HCT116 (cell line): ENCODE results near the gene KRI1. TPM values are rescaled to one million over a fixed set of nuclear protein-coding genes. Genes with fewer than 3 reads are reported as not detected.

ENCODE experiments used
- ATAC-seq: fragments of 200-7000 bp; cut with Tn5 transposase; 2 replicates; pipeline ENCODE4 v1.9.1; 2020; ENCODE audit warnings: mild to moderate bottlenecking, moderate library complexity
- BruUV-seq: library from RNA; stranded (reverse); fragments of 400-500 nt; replicated peaks from 2 replicates; lab custom pipeline; 2021; lab: Mats Ljungman, UMichigan
- CTCF ChIA-PET: fragments of 300-600 bp; sonication (Branson Sonifier 250); formaldehyde crosslinking; loops from one replicate; lab custom pipeline; 2021; ENCODE audit warnings: antibody characterized with exemption; lab: Charles Lee
- POLR2A ChIA-PET: fragments of 300-600, 350-600 bp; sonication (Branson Sonifier 250); formaldehyde crosslinking; loops from one replicate; lab custom pipeline; 2021; ENCODE audit warnings: antibody characterized with exemption; lab: Charles Lee
- RAD21 ChIA-PET, 2 experiments: fragments of 300-600 bp; sonication (Branson Sonifier 250); formaldehyde crosslinking; loops; one replicate each; lab custom pipeline; 2023; ENCODE audit warnings: low total read pairs in 2 of 2; ENCODE audit not compliant: uncharacterized antibody in 2 of 2, unreplicated experiment in 2 of 2, low non-redundant PET in 1 of 2; lab: Charles Lee
- DNase-seq: peaks from one replicate; pipeline ENCODE4 v3.0.0-alpha.2; 2010; ENCODE audit warnings: low read depth, low spot score
- H2AFZ ChIP-seq: fragments of 200-600 bp; shearing (Covaris generic), sonication (generic); 2 replicates; pipeline ENCODE4 v1.6.1; 2017; ENCODE audit warnings: low read depth, mixed run types, mixed read lengths, antibody characterized with exemption, low read length; ENCODE audit not compliant: poor library complexity, severe bottlenecking
- H3K27ac ChIP-seq: 2 replicates; pipeline ENCODE4 v1.5.1; 2012; ENCODE audit warnings: low read depth, low read length
- H3K27me3 ChIP-seq: fragments of 200-600 bp; sonication (generic); 2 replicates; pipeline ENCODE4 v1.6.1; 2016; ENCODE audit warnings: mixed run types, low read length, mixed read lengths; ENCODE audit not compliant: insufficient read depth
- H3K36me3 ChIP-seq, 2 experiments: fragments of 200-500 bp in 1 of 2; fragments of 200-600 bp in 1 of 2; sonication (Bioruptor generic) in 1 of 2; sonication (generic) in 1 of 2; 2 replicates each; pipeline versions ENCODE4 v1.5.1 to v1.6.1; 2014 to 2016; ENCODE audit warnings: low read length in 2 of 2, inconsistent platforms in 1 of 2, mixed read lengths in 1 of 2, mixed run types in 1 of 2; ENCODE audit not compliant: insufficient read depth in 2 of 2, control insufficient read depth in 1 of 2
- H3K4me1 ChIP-seq, 2 experiments: fragments of 200-600 bp in 1 of 2; sonication (generic) in 1 of 2; 2 replicates each; pipeline versions ENCODE4 v1.5.1 to v1.6.1; 2012 to 2017; ENCODE audit warnings: low read length in 2 of 2, inconsistent platforms in 1 of 2, mild to moderate bottlenecking in 1 of 2, mixed read lengths in 1 of 2, mixed run types in 1 of 2, moderate library complexity in 1 of 2; ENCODE audit not compliant: insufficient read depth in 2 of 2, control insufficient read depth in 1 of 2
- H3K4me2 ChIP-seq: fragments of 200-600 bp; sonication (generic); 2 replicates; pipeline ENCODE4 v1.6.1; 2017; ENCODE audit warnings: mixed run types, low read length, mixed read lengths
- H3K4me3 ChIP-seq, 2 experiments: fragments of 200-600 bp in 1 of 2; sonication (generic) in 1 of 2; replicated peaks in 1 of 2; 2 replicates each; pipeline ENCODE4 v1.5.1; 2011 to 2016; ENCODE audit warnings: low read length in 2 of 2, control low read depth in 1 of 2, low read depth in 1 of 2, mild to moderate bottlenecking in 1 of 2, mixed read lengths in 1 of 2, mixed run types in 1 of 2
- H3K79me2 ChIP-seq: fragments of 200-600 bp; sonication (generic); 2 replicates; pipeline ENCODE4 v1.6.1; 2017; ENCODE audit warnings: mild to moderate bottlenecking, mixed run types, low read length, moderate library complexity, mixed read lengths; ENCODE audit not compliant: insufficient read depth
- H3K9ac ChIP-seq: fragments of 200-600 bp; sonication (generic); 2 replicates; pipeline ENCODE4 v1.6.1; 2016; ENCODE audit warnings: low read length, mixed read lengths
- H3K9me2 ChIP-seq: fragments of 200-600 bp; sonication (generic), shearing (Covaris generic); 2 replicates; pipeline ENCODE4 v1.6.1; 2017; ENCODE audit warnings: mixed run types, mild to moderate bottlenecking, moderate library complexity; ENCODE audit not compliant: insufficient read depth
- H3K9me3 ChIP-seq, 2 experiments: fragments of 200-500 bp in 1 of 2; fragments of 200-600 bp in 1 of 2; sonication (Bioruptor generic) in 1 of 2; sonication (generic) in 1 of 2; 2 replicates each; pipeline ENCODE4 v1.6.1; 2014 to 2017; ENCODE audit warnings: low read length in 2 of 2, mixed read lengths in 2 of 2, inconsistent platforms in 1 of 2, low read depth in 1 of 2, mild to moderate bottlenecking in 1 of 2, mixed run types in 1 of 2, moderate library complexity in 1 of 2; ENCODE audit not compliant: control insufficient read depth in 1 of 2, insufficient read depth in 1 of 2
- H4K20me1 ChIP-seq: fragments of 200-600 bp; sonication (generic), shearing (Covaris generic); 2 replicates; pipeline ENCODE4 v1.6.1; 2017; ENCODE audit warnings: mixed run types, mild to moderate bottlenecking, moderate library complexity; ENCODE audit not compliant: insufficient read depth
- YY1 ChIP-seq: IDR thresholded peaks from 2 replicates; pipeline ENCODE4 v1.6.1; 2011; ENCODE audit warnings: low read length, low read depth, moderate library complexity, mild to moderate bottlenecking; ENCODE audit not compliant: insufficient replicate concordance; ENCODE audit errors: extremely low read depth
- intact Hi-C: fragments of 100-400 bp; cut with micrococcal nuclease; formaldehyde crosslinking; loops from 2 replicates; pipeline ENCODE4 v1.10.0; 2022
- total RNA-seq: library from RNA; stranded (reverse); gene quantifications from one replicate; pipeline ENCODE4 v1.2.1, GENCODE V29; 2021; ENCODE audit not compliant: unreplicated experiment
- TF ChIP-seq, protein P1 (sequence below): IDR thresholded peaks from 2 replicates; pipeline ENCODE4 v1.6.1; 2012

KRI1 gene
- total RNA-seq, 1 experiment from 2014 or later, result 44.0 TPM

DNA sequence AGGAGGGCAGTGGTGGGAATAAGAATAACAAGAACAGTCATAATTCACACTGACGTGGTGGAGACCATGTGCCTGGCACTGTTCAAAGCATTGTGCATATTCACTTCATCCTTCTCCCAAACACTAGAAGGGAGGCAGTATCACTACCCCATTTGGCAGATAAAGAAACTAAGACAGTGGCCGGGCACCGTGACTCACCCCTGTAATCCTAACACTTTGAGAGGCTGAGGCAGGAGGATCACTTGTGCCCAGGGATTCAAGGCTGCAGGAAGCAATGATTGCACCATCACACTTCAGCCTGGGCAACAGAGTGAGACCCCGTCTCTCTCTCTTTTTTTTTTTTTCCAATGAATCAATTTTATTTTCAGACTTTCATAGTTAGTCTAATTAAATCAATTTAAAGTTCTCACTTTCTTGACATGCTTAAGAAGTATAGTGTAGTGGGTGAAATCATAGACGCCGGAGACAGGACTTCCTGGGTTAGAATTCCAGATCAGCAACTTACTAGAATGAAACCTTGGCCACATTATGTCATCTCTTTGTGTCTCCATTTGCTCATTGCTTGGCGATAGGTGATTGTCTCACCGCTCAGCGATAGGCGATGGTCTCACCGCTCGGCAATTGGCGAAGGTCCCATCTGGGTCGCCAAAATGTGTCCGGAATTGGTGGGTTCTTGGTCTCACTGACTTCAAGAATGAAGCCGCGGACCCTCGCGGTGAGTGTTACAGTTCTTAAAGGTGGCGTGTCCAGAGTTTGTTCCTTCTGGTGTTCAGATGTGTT is 27.4 kb downstream of the KRI1 start:
- H3K9me3 ChIP-seq, result no peaks in the 10 kb centered on the region
- H3K4me2 ChIP-seq, result no peak overlapping the region
- intact Hi-C loops, result no loop called here
- no peaks in the 10 kb centered on the region for H3K36me3 ChIP-seq
- ATAC-seq (no peak), DNase-seq (no peak)
- CTCF ChIA-PET, result no interaction called here
- peaks cover 6 to 12% of the 10 kb centered on the region in 2 experiments; a peak in 3 of 4 replicates for H3K4me1 ChIP-seq
- POLR2A ChIA-PET, result no interaction called here
- no peak overlapping the region for H3K9ac ChIP-seq
- H3K4me3 ChIP-seq, result no peak overlapping the region
- H3K27me3 ChIP-seq, result no peaks in the 10 kb centered on the region
- no peaks in the 10 kb centered on the region for H3K9me2 ChIP-seq
- H3K79me2 ChIP-seq, result no peaks in the 10 kb centered on the region
- TF ChIP-seq, protein P1, sequence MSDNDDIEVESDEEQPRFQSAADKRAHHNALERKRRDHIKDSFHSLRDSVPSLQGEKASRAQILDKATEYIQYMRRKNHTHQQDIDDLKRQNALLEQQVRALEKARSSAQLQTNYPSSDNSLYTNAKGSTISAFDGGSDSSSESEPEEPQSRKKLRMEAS, result no peak
- no TSS peak for BruUV-seq
- RAD21 ChIA-PET, result no interaction called here
- H4K20me1 ChIP-seq, result no peaks in the 10 kb centered on the region
- H3K27ac ChIP-seq, result no peak overlapping the region
- no peak overlapping the region for H2AFZ ChIP-seq

DNA sequence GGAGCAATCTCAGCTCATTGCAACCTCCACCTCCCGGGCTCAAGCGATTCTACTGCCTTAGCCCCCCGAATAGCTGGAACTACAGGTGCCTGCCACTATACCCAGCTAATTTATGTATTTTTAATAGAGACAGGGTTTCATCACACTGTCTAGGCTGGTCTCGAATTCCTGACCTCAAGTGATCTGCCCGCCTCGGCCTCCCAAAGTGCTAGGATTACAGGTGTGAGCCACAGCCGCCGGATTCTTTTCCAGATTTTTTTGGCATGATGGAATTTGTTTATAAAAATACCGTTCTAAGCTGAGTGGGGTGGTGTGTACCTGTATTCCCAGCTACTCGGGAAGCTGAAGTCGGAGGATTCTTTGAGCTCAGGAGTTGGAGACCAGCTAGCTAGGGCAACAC is 28.1 kb downstream of the KRI1 start:
- RAD21 ChIA-PET, result no interaction called here
- Histone ChIP-seq H3K4me1 (peaks cover 0 to 6% of the 10 kb centered on the region in 2 experiments; a peak in 2 of 4 replicates), H3K4me3 (no peak overlapping the region), H3K9ac (no peak overlapping the region), H3K27me3 (no peaks in the 10 kb centered on the region), H2AFZ (no peak overlapping the region), H3K4me2 (no peak overlapping the region), H3K36me3 (no peaks in the 10 kb centered on the region), H3K9me3 (no peaks in the 10 kb centered on the region; a peak in 1 of 4 replicates), H4K20me1 (no peaks in the 10 kb centered on the region), H3K9me2 (no peaks in the 10 kb centered on the region), H3K79me2 (no peaks in the 10 kb centered on the region), H3K27ac (no peak overlapping the region)
- intact Hi-C loops, result no loop called here
- DNase-seq, result no peak
- BruUV-seq, result no TSS peak
- CTCF ChIA-PET, result no interaction called here
- no peak for TF ChIP-seq YY1
- POLR2A ChIA-PET, result no interaction called here
- ATAC-seq, result no peak
